GM18951 (cell line): ENCODE measurements around the gene MTA2.

ENCODE experiments used
- POLR2A ChIP-seq: IDR thresholded peaks from 4 replicates; pipeline ENCODE4 v1.6.1; 2011; ENCODE audit warnings: mild to moderate bottlenecking; ENCODE audit not compliant: insufficient read length, insufficient read depth; ENCODE audit errors: extremely low read depth
- in situ Hi-C: fragments of 300-500 bp; cut with MboI; formaldehyde crosslinking; loops from one replicate; pipeline ENCODE4 v1.12.0; 2022; ENCODE audit warnings: low sequenced_read_pairs, mixed read lengths, inconsistent platforms; ENCODE audit not compliant: unreplicated experiment

MTA2 gene

DNA sequence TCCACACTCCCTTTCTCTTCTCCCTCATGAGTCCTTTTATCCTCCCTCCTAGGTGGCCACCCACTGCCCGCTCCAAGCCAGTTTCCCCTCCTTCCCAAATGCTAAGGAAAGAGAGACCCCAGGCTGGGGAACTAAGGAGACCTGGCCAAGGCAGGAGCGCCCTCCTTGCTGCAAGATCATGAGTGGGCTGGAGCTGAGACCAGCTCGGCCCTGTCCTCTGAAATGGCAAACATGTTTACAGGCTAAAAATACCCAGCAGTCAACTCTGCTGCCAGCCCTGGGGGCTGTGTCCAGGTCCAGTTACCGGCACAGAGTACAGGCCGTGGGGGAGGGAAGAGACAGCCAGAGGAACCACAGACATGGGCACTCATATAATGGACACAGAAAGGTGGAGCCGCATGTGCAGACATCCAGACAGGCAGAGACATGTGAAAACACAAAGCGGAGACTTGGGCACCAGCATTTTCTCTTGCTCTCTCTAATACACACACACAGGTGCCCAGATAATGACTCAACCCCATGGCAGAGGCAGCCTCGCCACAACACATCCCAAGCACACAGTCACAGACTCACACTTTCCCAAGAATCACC, 53.9 kb downstream of the MTA2 start:
- in situ Hi-C loops: no loop called here
- no peak for TF ChIP-seq POLR2A

GRCh38 chr11:62546929-62547625, 54.6 kb downstream of the MTA2 start:
- in situ Hi-C loops: no loop called here
- no peak for TF ChIP-seq POLR2A

DNA sequence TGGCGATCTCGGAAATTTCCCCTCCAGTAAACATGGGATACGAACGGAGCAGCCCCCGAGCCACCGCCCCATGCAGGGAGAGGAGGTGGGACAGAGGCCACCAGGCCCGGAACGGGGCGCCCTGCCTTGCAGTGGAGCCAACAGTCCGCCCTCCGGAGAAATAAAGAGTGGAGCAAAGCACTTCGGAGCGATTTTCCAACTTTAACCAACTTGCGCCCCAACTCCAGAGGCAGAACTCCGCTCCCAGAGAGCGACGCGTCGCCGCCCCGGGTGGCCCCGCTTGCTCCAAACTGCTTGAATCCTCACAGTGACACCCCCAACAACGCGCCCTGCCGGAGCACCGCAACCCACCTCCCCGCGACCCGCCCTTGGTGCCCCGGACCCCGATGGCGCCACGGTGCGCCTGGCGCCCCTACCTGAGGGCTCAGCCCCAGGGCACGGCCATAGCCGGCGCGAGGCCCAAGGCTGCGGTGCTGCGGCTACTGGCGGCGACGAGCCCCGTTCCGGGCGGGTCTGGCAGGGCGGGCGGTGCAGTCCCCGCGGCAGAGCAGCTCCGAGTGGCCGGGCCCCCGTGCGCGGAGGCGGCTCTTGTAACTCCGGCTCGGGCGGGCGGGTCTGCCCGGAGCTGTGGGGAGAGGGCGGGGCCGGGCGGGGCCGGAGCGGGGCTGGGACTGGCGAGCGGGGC, 55.3 kb downstream of the MTA2 start, which contains the start of gene AHNAK:
Gene AHNAK (minus strand): TSS at position 563 of the 685 bp plus-strand sequence. CDS start 10,708 bp downstream, outside the sequence.
- peak; percentile 53 for TF ChIP-seq POLR2A
- in situ Hi-C loops: no loop called here

DNA sequence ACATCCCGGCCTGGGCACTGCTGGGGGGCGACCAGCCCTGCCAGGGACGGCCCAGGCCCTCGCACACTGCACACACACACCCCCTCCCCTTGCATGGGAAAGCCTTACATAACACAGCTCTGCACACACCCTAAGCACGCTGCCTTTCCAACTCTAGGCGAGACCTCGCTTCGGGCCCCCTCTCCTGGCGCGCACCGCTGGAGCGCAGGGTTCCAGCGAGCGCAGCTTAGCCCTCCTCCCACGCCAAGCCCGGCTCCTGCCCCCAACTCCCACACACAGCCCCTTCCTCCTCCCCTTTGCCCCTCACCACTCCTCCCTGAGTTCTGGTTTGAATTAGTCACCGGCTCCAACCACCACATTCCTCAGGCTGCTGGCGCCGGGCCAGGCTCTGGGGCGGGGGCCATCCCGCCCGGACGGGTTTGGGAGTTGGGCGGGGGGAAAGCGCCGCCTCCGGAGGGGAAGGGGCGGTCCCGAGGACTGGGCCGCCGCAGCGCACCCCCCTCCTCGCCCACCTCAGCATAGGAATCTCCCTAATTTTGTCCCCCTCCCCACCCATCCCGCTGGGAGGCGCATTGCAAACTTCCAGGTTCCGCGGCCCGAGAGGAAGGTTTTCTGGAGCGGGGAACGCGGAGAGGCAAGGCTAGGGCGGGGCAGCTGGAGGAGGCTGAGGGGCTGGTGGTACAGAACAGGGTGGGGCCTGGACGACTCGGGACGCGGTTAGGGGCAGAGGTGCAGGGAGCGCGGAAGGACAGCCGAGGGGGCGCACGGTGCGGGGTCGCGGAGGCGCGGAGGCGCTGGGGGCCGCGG, 56.0 kb downstream of the MTA2 start:
- in situ Hi-C loops: no loop called here
- no peak for TF ChIP-seq POLR2A

DNA sequence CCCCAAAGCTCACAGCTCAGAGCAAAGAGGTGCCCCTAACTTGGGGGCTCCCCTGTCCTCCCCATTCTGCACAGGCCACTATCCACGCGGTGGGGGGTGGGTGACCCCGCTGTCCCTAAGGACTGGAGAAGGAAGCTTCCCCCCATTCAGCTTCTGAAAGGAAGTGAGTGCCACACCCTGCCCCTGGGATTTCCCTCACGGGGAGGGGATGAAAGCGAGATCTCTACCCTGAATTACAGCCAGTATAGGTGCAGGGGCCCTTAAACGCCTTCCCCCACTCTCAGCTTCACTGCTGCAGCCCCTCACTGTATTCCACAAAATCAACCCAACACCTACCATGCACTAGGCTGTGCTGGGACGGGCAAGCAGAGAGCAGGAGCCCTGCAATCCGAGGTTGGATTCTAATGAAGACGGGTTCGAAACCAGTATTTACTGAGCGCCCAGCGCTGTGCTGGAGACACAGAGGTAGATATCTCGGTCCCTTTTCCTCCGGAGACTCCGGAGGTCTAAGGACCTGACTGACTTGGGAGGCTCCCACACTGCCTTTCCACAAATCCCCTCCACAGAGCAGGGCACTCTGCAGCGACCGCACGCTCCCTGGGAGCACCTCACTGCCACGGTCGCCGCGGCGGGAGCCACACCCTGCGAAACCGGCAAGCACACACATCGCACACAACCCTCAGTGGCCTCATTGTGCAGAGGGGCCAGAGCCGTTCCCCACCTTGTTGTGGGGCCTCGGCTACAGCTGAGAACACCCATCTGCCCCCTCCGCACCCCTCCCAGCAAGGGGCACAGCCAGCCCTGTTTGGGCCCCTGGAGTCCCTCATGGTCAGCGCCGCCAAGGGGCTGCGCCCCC, 56.9 kb downstream of the MTA2 start:
- no peak for TF ChIP-seq POLR2A

GRCh38 chr11:62543680-62544444, 57.8 kb downstream of the MTA2 start:
- in situ Hi-C loops: no loop called here
- TF ChIP-seq POLR2A: no peak

More for the DNA sequence above, 56.9 kb downstream of the MTA2 start:
- in situ Hi-C loops: no loop called here
